SK-N-MC (cell line): Measurements from ENCODE around the gene PAAF1.

ENCODE experiments used
- EZH2 ChIP-seq: fragments of 200-600 bp; sonication (generic); IDR thresholded peaks from one replicate; pipeline ENCODE4 v1.6.1; 2017; ENCODE audit warnings: antibody characterized with exemption
- POLR2AphosphoS5 ChIP-seq: IDR thresholded peaks from 2 replicates; pipeline ENCODE4 v1.6.1; 2012; ENCODE audit warnings: mild to moderate bottlenecking, low read depth, low read length, borderline replicate concordance

GRCh38 chr11:73902303-73902702 lies 25.5 kb downstream of the PAAF1 start:
- TF ChIP-seq EZH2 (no peak), POLR2AphosphoS5 (no peak)
